SH-SY5Y (cell line): ENCODE measurements around the gene VSTM4.

ENCODE experiments used
- GATA2 ChIP-seq: IDR thresholded peaks from 2 replicates; pipeline ENCODE4 v1.6.1; 2011; ENCODE audit warnings: mild to moderate bottlenecking, low read depth, low read length
- GATA3 ChIP-seq: IDR thresholded peaks from 2 replicates; pipeline ENCODE4 v1.6.1; 2011; ENCODE audit warnings: low read depth, mild to moderate bottlenecking, low read length, moderate library complexity

VSTM4 gene

GRCh38 chr10:49152663-49153062, 37.3 kb upstream of the VSTM4 start:
- TF ChIP-seq GATA3 (no peak), GATA2 (no peak)

- TF ChIP-seq GATA3 (no peak), GATA2 (no peak)
These were observed 36.7 kb upstream of the VSTM4 start for GRCh38 chr10:49152037-49152436.

GRCh38 chr10:49151481-49151880, 36.2 kb upstream of the VSTM4 start:
- TF ChIP-seq GATA3 (no peak; the same call in 1 of the 2 replicates), GATA2 (no peak)

- TF ChIP-seq GATA3: peak; percentile 86
- peak; percentile 89 for TF ChIP-seq GATA2
These were observed 35.7 kb upstream of the VSTM4 start for GRCh38 chr10:49151025-49151445.

- no peak for TF ChIP-seq GATA3
- TF ChIP-seq GATA2: no peak
These were observed 35.1 kb upstream of the VSTM4 start for GRCh38 chr10:49150426-49150825.

- TF ChIP-seq GATA2 (no peak), GATA3 (no peak)
These were observed 34.6 kb upstream of the VSTM4 start for GRCh38 chr10:49149881-49150280.

GRCh38 chr10:49144058-49144720, 28.9 kb upstream of the VSTM4 start:
- TF ChIP-seq GATA3 (no peak), GATA2 (no peak)

- TF ChIP-seq GATA2 (no peak), GATA3 (no peak)
These were observed 27.9 kb upstream of the VSTM4 start for GRCh38 chr10:49143249-49143648.

- TF ChIP-seq GATA2 (no peak), GATA3 (no peak)
These were observed 26.4 kb upstream of the VSTM4 start for GRCh38 chr10:49141541-49142332.

- TF ChIP-seq GATA2 (no peak), GATA3 (no peak)
These were observed 25.2 kb upstream of the VSTM4 start for GRCh38 chr10:49140304-49141177.

GRCh38 chr10:49139846-49140195, 24.5 kb upstream of the VSTM4 start:
- TF ChIP-seq GATA3 (no peak), GATA2 (no peak)

- TF ChIP-seq GATA3 (no peak), GATA2 (no peak)
These were observed 23.9 kb upstream of the VSTM4 start for GRCh38 chr10:49139028-49139845.

- no peak for TF ChIP-seq GATA3
These were observed 23.1 kb upstream of the VSTM4 start for GRCh38 chr10:49138361-49138891.
